NCI-H748 treated with DMSO at 0.1 percent for 48 hours (cell line): Measurements from ENCODE around the gene BMAL2.

Experiments used
- DNase-seq: peaks from one replicate; lab custom pipeline; 2025; lab: John Stamatoyannopoulos, UW

BMAL2 gene

GRCh38 chr12:27355979-27356378 is 23.3 kb downstream of the BMAL2 start:
- DNase-seq = no peak

DNA sequence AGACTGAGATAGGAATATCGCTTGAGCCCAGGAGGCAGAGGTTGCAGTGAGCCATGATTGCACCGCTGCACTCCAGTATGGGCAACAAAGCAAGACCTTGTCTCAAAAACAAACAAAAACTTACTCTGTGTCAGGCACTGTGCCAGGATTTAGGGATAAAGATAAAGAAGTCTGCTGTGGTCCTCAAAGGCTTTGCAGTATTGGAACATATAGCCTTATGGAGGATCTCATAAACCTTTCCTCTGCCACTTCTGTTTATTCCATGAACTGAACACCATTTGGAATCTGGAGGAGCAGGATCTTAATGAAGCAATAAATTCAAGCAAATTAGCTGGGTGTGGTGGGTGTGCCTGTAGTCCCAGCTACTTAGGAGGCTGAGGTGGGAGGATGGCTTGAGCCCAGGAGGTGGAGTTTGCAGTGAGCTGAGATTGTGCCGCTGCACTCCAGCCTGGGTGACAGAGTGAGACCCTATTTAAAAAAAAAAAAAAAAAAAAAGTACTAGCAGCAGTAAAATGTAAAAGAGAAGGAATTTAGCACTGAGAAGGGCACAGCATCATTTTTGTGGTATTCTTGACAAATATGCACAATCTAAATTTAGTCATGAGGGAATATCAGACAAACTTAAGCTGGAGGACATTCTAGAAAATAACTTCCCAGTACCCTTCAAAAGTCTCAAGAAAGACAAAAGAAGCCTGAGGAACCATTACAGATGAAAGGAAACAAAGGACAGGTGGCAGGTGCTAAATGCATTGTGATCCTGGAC is 27.1 kb downstream of the BMAL2 start:
- no peak for DNase-seq

DNA sequence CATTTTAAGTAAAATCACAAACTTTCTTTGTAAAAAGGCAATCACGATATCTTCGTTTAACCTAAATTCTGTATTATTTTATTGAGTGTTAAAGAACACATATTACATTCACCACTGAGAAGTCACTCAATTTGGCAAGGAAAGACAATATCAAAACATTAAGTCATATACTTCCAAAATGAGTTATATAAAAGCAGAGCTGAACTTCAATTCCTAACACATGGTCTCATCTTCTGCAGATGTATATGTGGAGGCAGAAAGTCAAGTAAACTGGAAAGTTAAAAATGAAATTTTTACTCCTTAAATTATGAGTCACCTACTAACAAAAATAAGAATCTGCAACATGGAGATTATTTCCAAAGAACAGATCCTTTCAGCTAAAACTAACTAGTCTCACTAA is 28.7 kb downstream of the BMAL2 start:
- no peak for DNase-seq

- no peak for DNase-seq
Observed at GRCh38 chr12:27366621-27367020, 34.0 kb downstream of the BMAL2 start.

DNA sequence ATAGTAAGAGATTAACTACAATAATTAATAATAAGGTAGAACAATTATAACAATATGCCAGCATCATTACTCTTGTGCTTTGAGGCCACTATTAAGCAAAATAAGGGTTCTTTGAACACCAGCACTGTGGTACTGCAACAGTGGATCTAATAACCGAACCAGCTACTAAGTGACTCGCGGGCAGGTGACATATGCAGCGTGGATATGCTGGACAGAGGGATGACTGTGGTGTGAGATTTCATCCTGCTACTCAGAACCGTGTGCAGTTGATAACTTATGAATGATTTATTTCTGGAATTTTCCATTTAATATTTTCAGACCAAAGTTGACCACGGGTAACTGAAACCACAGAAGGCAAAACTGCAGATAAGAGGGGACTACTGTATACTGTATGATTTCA is 34.4 kb downstream of the BMAL2 start:
- DNase-seq = no peak

DNA sequence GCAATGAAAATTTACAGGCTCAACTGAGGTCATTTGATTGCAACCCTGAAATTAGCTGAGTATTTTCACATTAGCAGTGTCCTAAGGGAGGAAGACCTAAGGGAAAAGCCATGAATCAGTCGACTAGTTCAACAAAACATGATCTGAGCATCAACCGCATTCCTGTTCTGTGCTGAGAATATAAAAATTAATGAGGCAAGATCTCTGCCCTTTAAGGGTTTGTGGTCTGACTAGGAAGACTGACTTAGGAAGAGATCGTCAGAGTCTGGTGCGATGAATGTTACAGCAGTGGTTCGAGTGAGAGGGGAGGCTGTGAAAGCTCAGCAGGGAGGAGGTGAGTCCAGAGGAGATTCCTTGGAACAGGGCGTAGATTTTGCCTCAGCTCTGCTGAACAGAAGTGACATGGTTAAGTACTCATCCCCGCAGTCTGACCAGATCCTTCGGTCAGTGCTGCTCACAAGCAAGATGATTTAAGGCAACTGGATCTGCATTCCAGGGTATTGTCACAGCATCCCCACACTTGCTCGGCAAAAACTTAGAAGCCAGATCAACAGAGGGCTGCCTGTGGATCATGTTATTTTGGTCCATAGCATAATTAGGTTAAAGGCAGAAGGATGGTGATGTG is 49.6 kb downstream of the BMAL2 start:
- no peak for DNase-seq
